HPDE6-E6E7 (cell line): ENCODE measurements around the gene HAUS1.

Experiments
- DNase-seq: peaks from one replicate; pipeline ENCODE4 v3.0.0; 2011; ENCODE audit warnings: missing footprints; ENCODE audit errors: extremely low spot score

Gene HAUS1, protein sequence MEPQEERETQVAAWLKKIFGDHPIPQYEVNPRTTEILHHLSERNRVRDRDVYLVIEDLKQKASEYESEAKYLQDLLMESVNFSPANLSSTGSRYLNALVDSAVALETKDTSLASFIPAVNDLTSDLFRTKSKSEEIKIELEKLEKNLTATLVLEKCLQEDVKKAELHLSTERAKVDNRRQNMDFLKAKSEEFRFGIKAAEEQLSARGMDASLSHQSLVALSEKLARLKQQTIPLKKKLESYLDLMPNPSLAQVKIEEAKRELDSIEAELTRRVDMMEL

DNA sequence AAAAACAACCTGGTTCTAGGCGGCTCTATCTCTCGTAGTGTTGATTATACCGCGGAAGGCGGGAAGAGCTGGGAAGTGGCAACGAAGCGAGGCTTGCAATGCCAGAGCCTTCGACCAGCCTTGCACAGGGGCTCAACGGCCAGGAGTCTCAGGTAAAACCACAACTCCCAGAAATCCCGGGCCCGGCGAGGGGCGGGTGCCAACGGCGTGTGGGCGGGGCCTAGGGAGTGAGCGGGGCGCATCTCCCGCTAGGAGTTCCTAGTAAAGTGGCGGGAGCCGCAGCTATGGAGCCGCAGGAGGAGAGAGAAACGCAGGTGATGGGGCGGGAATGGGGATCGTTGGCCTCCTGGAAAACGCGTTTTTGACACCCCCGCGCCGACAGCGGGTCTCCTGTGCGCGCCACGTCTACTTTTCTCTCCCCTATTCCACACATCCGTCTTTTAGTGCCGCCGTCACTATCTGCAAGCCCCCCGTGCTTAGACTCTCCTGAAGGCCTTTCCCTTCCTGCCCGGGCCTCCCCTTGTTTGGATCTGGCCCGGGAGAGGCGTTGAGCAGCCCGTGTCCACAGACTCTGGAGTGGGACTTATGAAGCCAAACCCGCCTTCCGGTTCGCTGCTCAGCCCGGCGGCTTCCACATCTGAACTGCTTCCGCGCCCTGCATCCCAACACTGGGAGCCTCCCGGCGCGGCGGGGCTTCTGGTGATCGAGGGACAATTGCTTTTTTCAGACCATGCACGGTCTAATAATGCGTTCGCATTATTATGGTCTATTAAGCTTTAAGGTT, at the start of gene HAUS1:
TSS of gene HAUS1 (plus strand) at position 258 of the 784 bp plus-strand sequence. CDS start at position 285, 27 bp downstream.
- peak; percentile 95 for DNase-seq

DNA sequence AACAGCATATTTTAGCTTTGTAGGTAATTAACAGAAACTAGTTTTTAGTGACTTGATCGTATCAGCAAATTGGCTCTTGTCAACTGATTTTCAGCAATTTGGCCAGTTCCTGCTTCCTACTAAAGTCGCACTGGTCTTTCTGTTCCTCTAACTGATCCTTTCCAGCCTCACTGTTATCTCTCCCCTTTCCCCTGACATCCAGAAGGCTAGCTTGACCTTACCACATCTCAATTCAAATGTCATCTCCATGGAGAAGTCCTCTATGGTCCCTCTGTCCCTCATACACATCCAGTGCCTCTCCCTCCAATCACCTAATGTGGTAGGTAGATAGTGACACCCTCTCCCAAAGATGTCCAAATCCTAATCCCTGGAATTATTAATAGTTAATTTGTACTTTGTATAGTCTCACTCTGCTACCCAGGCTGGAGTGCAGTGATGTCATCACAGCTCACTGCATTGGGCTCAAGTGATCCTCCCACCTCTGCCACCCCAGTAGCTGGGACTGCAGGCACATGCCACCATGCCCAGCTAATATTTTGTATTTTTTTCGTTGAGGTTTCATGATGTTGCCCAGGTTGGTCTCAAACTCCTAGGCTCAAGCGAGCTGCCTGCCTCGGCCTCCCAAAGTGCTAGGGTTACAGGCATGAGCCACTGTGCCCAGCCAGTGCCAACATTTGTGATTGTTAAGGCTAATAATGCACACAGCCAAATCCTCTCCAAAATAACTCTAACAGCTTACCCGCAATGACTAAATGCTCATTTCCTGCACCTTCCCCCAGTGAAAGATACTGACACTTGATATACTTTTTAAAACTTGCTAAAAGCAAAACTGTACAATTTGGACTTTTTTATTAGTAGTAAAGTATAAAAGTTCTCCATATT, 49.0 kb upstream of the HAUS1 start:
- DNase-seq, result no peak

DNA sequence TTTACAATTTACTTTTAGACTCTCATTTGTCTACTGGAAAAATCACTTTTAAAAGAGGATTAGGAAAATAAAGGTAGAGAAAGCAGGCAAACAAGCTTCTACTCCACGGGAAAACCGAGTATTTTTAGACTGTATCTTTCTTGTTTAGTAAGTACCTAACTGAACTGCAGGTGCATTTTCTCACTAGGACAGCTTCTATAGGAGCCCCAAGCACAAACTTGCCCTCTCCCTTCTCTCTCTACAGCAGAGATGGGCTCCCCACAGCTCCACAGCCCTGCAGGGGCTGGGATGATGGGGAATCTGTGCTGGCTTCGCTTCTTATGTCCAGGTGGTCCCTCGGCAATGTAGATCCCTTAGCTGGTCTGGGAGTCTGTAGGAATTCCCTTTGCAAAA, 48.4 kb upstream of the HAUS1 start:
- DNase-seq, result no peak

DNA sequence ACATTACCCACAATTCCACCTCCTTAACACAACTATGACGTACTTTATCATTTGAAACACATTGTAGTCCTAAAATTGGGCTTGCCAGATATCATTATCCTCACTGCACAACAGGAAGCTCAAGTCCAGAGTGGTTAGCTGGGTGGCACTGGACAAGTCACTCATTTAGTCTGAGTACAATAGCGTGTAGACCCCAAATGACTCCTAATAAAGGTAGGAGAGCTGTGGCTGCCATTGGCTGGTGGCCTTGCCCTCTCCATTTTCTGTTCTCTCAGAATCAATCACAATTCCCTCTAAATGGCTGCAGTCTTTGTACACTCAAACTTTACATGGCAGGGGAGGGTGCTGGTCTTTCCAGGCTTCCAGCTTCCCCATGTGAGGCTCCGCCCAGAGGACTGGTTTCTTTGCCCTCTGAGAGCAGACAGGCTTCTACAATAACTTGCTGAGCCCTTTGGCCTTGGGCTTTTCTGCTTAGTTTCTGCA, 43.8 kb upstream of the HAUS1 start:
- DNase-seq, result no peak

DNA sequence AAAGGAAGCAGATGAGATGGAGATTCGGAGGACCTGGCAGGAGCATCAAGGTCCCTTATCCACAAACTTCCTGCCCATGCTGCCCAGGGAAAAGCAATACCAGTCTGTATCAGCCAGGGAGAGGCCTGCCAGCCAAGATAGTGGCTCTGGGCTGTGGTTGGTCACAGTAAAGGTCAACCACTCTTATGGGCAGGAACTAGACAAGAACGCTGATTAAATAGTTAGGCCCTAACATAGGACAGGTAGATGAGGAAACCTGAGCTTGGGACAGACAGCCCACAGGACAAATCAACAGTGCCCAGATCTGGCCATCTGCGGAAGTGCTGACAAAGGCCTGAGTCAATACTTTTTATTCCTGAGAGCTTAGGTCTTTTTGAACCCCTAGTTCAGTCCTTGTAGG, 42.8 kb upstream of the HAUS1 start:
- no peak for DNase-seq

DNA sequence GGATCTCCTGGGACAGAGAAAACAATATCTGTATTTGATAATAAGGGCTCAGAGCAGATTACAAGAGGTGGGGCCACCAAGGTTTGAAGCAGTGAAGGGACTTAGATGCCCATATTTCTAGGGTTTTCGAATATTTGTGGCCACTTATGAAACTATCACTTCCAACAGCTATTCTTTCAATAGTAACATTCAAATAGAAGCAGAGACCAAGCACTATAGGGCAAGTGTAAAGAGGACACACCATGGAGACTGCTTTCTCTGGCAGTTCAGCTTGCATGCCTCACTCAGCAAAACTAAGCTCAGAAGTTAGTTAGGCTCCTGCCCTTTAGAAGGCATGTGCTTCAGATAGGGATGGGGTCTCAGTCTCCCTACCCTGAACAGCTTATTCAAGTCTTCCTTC, 42.4 kb upstream of the HAUS1 start:
- DNase-seq, result no peak

DNA sequence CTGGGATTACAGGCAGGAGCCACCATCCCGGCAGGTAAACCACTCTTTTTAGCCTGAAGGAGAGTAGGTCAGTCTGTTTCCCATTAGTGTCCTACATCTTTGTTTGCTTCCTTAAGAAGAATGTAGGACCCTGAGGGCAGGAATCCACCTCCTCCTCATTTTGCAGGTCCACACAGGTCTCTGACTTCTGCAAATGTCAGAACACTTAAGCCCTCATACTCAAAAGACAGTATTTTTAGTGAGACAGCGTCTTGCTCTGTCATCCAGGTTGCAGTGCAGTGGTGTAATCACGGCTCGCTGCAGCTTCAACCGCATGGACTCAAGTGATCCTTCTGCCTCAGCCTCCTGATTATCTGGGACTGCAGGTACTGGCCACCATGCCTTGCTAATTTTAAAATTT, 41.4 kb upstream of the HAUS1 start:
- DNase-seq, result peak; percentile 47

DNA sequence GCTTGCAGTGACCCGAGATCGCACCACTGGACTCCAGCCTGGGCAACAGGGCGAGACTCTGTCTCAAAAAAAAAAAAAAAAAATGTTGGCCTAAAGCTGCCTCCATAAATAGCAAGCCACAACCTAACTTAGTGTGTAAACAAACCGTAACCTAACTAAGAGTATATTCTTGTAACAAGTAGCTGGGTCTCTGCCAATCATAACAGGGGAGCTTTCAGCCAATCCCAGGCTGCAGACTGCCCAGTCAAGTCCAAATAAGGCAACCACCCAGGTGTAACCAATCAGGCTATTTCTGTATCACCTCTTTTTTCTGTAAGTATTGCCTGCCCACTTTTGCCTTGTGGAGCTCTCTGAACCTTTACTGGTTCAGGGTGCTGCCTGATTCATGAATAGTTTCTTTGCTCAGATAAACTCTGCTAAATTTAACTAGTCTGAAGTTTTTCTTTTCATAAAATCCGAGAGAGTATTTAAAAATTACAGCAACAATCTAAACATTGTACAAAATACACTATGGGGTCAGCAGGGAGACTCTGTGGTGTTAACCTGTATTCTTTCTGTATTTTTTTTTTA, 36.7 kb upstream of the HAUS1 start:
- no peak for DNase-seq

DNA sequence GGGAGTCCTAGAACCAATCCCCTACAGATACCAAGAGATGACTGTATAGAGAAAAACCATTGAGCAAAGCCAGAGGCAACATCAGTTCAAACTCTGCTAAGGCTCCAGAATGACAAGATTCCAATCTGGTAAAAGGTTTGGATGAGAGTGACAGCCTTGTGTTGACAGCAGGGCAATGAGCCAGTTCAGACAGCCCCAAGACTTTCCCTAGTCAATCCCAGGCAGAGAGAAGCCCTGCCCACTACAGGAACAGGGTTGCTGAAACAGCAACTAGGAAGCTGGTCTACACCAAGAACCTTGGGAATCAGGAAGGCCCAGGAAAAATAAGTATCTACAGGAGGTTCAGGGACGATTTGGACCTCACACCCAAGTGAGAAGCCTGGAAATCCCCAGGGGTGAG, 35.4 kb upstream of the HAUS1 start:
- no peak for DNase-seq

DNA sequence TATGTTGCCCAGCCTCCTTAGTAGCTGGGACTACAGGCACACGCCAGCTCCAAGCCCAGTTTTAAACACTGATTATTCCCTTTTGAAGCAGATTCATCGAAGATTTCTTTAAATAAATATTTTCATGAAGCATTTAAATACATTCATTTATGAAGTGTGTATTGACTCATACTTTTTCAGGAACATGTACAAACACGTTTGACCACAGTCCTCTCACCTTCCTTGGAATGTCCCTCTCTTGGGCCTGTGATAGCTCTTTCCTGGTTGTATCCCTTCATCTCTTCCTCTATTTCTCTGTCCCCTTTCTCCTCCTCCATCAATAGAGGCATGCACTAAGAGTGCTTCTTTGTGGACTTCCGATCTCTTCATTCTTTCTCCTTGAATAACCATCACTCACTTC, 34.7 kb upstream of the HAUS1 start:
- peak; percentile 69 for DNase-seq

DNA sequence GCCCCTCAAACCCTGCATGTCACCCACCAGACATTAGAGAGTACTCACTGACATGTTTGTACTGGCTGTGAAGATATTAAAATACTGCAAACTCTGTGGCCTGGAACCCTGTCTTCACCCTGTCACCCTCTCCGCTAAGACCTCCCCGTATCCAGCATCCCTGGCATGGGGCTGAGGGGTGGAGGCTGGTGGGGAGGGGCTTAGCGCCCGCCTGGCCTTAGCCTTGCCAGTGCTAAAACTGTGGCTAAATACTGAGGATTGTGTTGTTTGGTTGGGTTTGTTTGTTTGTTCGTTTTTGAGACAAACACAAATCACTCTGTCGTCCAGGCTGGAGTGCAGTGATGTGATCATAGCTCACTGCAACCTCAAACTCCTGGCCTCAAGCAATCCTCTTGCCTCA, 34.0 kb upstream of the HAUS1 start:
- no peak for DNase-seq

DNA sequence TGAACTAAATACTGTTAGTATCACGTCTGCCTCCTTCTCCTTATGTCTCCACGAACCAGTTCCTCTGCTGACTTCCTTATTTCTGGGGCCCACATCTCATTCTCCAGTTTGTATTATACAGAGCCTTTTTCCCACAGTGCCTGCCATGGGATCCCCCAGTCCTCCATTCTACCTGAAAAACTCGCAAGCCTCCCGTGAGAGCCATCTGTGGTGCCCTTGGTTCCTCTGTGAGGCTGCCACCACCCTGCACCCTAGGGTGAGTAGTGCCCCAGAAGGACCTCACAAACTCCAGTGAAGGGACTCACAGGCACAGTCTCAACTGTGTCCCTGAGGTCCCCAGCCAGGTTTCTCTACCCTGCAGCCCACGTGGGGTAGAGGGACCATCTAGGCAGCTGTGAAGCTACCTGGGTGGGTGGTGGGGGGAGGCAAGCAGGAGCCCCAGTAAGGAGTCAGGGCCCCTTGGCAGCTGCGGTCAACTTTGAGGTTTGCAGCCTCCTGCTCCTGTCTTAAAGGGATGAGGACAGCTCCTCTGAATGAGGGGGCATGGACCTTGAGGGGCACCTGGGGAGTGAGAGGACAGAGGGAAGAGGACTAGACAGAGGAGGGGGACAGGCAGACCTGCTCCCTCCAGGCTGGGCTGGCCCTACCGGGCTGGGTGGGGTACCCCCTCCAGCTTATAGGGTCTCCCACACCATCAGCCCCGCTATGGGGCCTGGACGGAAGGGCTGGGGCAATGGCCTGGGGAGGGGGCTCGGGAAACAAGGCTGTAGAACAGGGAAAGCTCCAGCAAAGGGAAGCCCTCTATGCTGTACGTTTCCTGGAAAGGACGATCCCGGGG, 33.2 kb upstream of the HAUS1 start:
- no peak for DNase-seq

DNA sequence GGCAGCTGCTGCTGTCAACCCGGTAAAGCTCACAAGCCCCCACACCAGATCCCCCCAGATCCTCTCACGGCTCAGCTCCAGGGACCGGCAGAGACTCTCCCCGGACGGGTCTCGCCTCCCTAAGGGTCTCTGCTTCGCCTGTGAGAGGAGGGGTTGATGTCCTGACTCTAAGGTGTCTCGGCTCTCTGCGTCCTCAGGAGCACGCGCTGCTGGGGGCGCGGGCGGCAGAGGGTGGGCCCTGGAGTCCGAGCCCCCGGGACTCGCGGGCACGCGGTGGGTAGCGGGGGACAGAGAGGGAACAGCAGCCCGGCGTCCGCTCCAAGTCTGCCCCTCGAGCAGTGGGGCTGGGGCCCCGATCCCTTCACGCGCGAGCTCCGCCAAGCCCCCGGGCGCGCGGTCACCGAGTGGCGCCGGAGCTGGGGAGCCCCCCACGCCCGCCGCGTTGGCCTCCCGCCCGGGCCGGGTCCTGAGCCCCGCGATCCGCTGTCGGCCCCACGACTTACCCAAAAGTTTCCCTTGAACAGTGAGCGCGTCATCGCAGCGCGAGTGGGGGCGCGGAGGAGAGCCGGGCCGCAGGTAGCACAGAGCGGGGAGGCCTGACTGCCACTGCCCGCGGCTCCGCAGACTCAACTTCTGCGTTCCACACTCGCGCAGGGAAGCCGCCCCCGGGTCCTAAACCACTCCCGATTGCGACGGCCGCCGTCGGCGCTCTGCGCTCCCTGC, 32.4 kb upstream of the HAUS1 start, which contains the start of gene PSTPIP2:
TSS of gene PSTPIP2 (minus strand) at position 608 of the 723 bp plus-strand sequence. CDS start at position 536, 72 bp downstream.
- DNase-seq, result peak; percentile 47

DNA sequence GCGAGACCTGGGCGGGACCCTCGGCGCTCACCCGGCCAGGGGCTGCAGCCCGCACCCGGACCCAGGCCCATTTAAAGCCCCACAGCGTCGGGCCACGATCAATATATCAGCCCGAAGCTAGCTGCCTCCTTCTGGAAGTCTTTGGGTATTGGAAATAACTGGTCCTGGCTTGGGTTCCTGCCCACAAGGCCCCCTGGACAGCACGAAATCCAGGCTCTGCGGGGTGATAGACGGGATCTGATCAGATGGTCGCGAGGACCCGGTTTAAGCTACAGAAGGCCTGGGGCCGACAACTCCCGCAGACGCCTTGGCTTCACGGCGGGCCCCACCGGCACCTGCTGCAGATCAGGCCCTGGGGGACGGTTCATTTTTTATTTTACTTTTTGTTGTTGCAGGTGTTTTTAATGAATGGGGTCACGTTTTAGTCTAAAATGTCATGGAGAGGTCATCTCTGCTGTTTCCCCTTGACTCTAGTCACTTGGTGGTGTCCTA, 31.8 kb upstream of the HAUS1 start:
- DNase-seq, result no peak

DNA sequence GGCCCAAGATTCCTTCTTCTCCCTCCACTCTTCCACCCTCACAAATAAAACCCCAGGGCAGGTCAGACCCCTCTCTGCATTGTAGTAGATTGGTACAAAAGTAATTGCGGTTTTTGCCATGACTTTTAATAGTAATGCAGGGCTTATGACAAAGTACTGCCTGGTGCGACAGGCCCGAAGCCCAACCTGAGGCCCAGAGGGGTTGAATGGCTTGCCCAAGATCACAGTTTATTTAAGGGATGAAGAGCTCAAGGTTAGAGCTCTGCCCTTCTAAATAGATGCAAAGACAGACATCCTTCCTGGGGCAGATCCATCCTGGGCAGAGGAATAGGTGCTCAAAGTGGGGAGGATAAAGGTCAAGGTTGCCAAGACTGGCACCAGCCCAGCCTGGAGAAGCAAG, 31.2 kb upstream of the HAUS1 start:
- no peak for DNase-seq

DNA sequence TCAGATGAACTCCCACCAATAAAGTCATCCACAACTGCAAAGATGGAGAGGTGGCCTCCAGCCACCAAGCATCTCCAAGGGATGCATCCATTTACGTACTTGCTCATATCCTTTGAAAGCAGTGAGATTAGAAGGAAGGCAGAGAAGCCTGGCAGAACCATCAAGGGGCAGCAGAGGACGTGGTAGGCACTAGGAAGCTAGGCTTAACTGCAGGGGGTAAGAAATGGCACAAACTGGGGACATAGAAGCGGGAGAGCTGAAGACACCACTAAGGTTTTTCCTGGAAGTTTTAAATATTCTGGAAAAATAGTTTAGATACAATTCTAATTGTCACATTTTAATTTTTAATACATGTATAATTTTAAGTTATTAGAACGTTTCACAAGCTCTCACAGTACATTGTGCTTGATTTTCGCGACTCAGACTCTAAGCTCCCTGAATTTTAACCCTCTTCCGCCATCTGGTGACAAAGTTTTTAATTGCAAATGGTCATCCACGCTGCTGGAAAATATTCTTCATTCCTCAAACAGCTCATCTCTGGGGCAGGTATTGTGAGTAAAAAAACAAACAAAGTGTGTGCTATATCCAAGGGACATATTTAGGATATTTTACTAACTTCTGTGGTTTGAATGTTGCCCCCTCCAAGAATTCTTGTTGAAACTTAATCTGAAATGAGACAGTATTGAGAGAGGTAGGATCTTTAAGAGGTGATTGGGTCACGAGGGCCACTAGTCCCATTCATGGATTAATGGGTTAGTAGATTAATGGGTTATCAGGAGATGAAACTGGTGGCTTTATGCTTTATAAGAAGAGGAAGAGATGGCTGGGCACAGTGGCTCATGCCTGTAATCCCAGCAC, 30.5 kb upstream of the HAUS1 start:
- no peak for DNase-seq

DNA sequence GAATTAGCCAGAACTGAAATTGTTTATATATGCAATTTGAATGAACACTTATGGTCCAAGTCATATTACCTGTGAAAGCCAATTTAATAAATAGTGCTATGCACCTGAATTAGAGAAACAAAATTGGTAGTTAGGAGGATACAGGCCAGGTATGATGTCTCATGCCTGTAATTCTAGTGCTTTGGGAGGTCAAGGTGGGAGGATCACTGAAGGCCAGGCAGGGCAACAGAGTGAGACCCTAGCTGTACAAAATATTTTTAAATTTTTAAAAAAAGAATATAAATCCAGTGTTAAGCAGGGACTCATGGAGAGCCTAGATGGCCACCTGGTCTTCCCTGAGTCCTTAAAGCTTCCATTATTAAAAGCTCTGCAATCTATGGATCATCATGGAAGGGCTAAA, 24.8 kb upstream of the HAUS1 start:
- DNase-seq, result no peak

DNA sequence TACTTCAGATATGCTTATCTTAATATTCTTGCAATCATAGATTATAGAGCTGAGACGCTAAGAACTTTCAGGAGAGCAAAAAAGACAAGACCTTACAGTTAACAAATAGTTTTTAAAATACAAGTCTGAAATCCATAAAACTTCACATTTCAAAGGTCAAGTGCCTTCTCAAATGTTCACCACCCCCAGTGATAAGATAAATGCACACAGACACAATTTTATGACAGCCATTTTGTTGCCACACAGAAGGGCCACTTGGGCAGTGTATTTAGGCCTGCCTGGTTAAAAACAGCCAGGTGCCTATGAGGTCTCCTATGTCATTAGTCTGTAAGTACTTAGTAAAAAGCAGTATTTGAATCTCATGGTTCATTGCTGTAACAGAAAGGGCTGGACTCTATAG, 24.0 kb upstream of the HAUS1 start:
- no peak for DNase-seq

DNA sequence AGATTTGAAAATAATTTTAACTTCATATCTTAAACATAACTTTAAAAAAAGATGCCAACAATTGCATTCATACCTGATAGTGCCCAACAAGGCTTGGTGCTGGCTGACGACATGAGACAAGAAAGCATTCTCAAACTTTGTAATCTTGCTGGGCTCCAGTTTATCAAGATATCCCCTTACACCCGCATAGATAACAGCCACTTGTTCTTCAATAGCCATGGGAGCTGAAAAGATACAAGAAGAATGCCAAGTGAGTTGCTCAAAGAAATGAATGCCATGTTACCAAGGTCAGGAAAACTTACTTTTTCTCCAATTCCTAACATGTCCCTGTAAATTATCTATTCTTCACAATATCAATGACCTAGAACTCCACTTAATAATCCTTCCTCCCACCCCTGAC, 19.8 kb upstream of the HAUS1 start:
- DNase-seq, result no peak
